HG03045 (cell line): Measurements from ENCODE around the gene SCPEP1.

Source experiments
- ATAC-seq: cut with Tn5 transposase; IDR thresholded peaks from one replicate; pipeline ENCODE4 v1.9.1; 2021; ENCODE audit warnings: mild to moderate bottlenecking, moderate library complexity; ENCODE audit not compliant: unreplicated experiment

The SCPEP1 gene

GRCh38 chr17:56997313-56997712 lies 19.4 kb downstream of the SCPEP1 start:
- no peak for ATAC-seq

- no peak for ATAC-seq
These were observed 23.6 kb downstream of the SCPEP1 start for GRCh38 chr17:57001541-57001940.

GRCh38 chr17:57002904-57003303 lies 25.0 kb downstream of the SCPEP1 start:
- no peak for ATAC-seq

- peak; percentile 54 for ATAC-seq
These were observed 27.1 kb downstream of the SCPEP1 start for GRCh38 chr17:57004944-57005579.

GRCh38 chr17:57006040-57006439 lies 28.1 kb downstream of the SCPEP1 start:
- ATAC-seq, result no peak

GRCh38 chr17:57008958-57009357 lies 31.0 kb downstream of the SCPEP1 start:
- ATAC-seq, result no peak

- no peak for ATAC-seq
These were observed 32.0 kb downstream of the SCPEP1 start for GRCh38 chr17:57009737-57010445.

GRCh38 chr17:57010487-57010886 lies 32.6 kb downstream of the SCPEP1 start:
- no peak for ATAC-seq

- ATAC-seq, result no peak
These were observed 33.6 kb downstream of the SCPEP1 start for GRCh38 chr17:57011491-57012015.

GRCh38 chr17:57016071-57016763 lies 38.3 kb downstream of the SCPEP1 start:
- ATAC-seq, result no peak

GRCh38 chr17:57016764-57017116 lies 38.8 kb downstream of the SCPEP1 start:
- no peak for ATAC-seq

GRCh38 chr17:57017625-57018024 lies 39.7 kb downstream of the SCPEP1 start:
- no peak for ATAC-seq

GRCh38 chr17:57020208-57020607 lies 42.3 kb downstream of the SCPEP1 start:
- no peak for ATAC-seq

GRCh38 chr17:57021226-57021940 lies 43.5 kb downstream of the SCPEP1 start:
- ATAC-seq, result no peak

- no peak for ATAC-seq
These were observed 47.9 kb downstream of the SCPEP1 start for GRCh38 chr17:57025876-57026275.

- no peak for ATAC-seq
These were observed 49.9 kb downstream of the SCPEP1 start for GRCh38 chr17:57027852-57028251.

- ATAC-seq, result no peak
These were observed 54.4 kb downstream of the SCPEP1 start for GRCh38 chr17:57032343-57032742.

GRCh38 chr17:57033296-57033695 lies 55.4 kb downstream of the SCPEP1 start:
- ATAC-seq, result no peak

- ATAC-seq, result no peak
These were observed 57.1 kb downstream of the SCPEP1 start for GRCh38 chr17:57034807-57035754.

- ATAC-seq, result no peak
These were observed 58.1 kb downstream of the SCPEP1 start for GRCh38 chr17:57035971-57036481.
